ENCODE data around the gene CHD2.

- TF ChIP-seq CTCF (IDR thresholded peaks at IDR 0.05; ENCODE audit: low read depth, low read length, poor library complexity, severe bottlenecking) (no peak), EZH2phosphoT487 (IDR thresholded peaks at IDR 0.05; ENCODE audit: borderline replicate concordance, low read length) (no peak)
Measured at GRCh38 chr15:92881802-92882696, 18.1 kb upstream of the CHD2 start.
